Loucy (cell line): Measurements from ENCODE around the gene TAS1R3.

Experiments used
- CTCF ChIP-seq: fragments of 200-600 bp; sonication (generic); conservative IDR thresholded peaks from 2 replicates; pipeline ENCODE4 v1.5.1; 2014; ENCODE audit warnings: mild to moderate bottlenecking, antibody characterized with exemption, low read length
- EZH2phosphoT487 ChIP-seq: fragments of 200-600 bp; IDR thresholded peaks from 2 replicates; pipeline ENCODE4 v1.6.1; 2018; ENCODE audit warnings: antibody characterized with exemption, mild to moderate bottlenecking, moderate library complexity, borderline replicate concordance

GRCh38 chr1:1313500-1314236 is 17.4 kb upstream of the TAS1R3 start:
- TF ChIP-seq CTCF (no peak), EZH2phosphoT487 (no peak)
